A673 (cell line): ENCODE measurements around the gene RNF17. TPM values are rescaled to one million over a fixed set of nuclear protein-coding genes. Genes with fewer than 3 reads are reported as not detected.

ENCODE experiments used
- BruUV-seq: library from RNA; stranded (reverse); fragments of 400-500 nt; replicated peaks from 2 replicates; lab custom pipeline; 2021; lab: Mats Ljungman, UMichigan
- CTCF ChIA-PET: fragments of 300-600 bp; sonication (Branson Sonifier 250); formaldehyde crosslinking; loops from one replicate; lab custom pipeline; 2022; ENCODE audit warnings: antibody characterized with exemption; lab: Charles Lee
- POLR2A ChIA-PET: fragments of 300-600 bp; sonication (Branson Sonifier 250); formaldehyde crosslinking; loops from one replicate; lab custom pipeline; 2022; ENCODE audit warnings: antibody characterized with exemption; ENCODE audit not compliant: low non-redundant PET; lab: Charles Lee
- DNase-seq: peaks from one replicate; pipeline ENCODE4 v3.0.0-alpha.2; 2015; ENCODE audit warnings: low spot score
- H3K27ac ChIP-seq: fragments of 200-600 bp; sonication (generic); 2 replicates; pipeline ENCODE4 v1.5.1; 2016; ENCODE audit warnings: mixed run types, low read depth, mild to moderate bottlenecking, mixed read lengths, antibody characterized with exemption, low read length; ENCODE audit not compliant: poor library complexity, severe bottlenecking
- H3K27me3 ChIP-seq: fragments of 200-600 bp; sonication (generic); replicated peaks from 2 replicates; pipeline ENCODE4 v1.6.1; 2017; ENCODE audit warnings: mixed run types, low read depth, mild to moderate bottlenecking, mixed read lengths, antibody characterized with exemption, low read length; ENCODE audit not compliant: insufficient read depth, poor library complexity
- H3K36me3 ChIP-seq: fragments of 200-600 bp; sonication (generic); 2 replicates; pipeline ENCODE4 v1.6.1; 2016; ENCODE audit warnings: mixed run types, mild to moderate bottlenecking, mixed read lengths, antibody characterized with exemption, low read length; ENCODE audit not compliant: insufficient read depth, poor library complexity, severe bottlenecking
- H3K4me1 ChIP-seq: fragments of 200-600 bp; sonication (generic); 2 replicates; pipeline ENCODE4 v1.6.1; 2017; ENCODE audit warnings: mixed run types, mild to moderate bottlenecking, mixed read lengths, antibody characterized with exemption, low read length; ENCODE audit not compliant: insufficient read depth, poor library complexity, severe bottlenecking
- H3K4me3 ChIP-seq: fragments of 200-600 bp; sonication (generic); 2 replicates; pipeline ENCODE4 v1.5.1; 2016; ENCODE audit warnings: low read depth, mixed run types, mild to moderate bottlenecking, mixed read lengths, low read length; ENCODE audit not compliant: poor library complexity, severe bottlenecking
- H3K9me3 ChIP-seq: fragments of 200-600 bp; sonication (generic); 2 replicates; pipeline ENCODE4 v1.6.1; 2016; ENCODE audit warnings: mixed run types, low read depth, mild to moderate bottlenecking, mixed read lengths, antibody characterized with exemption, low read length; ENCODE audit not compliant: poor library complexity, severe bottlenecking
- CTCF ChIP-seq: fragments of 300-800, 200-600 bp; sonication (generic); conservative IDR thresholded peaks from 2 replicates; pipeline ENCODE4 v1.5.1; 2017; ENCODE audit warnings: low read depth, mild to moderate bottlenecking, antibody characterized with exemption, low read length, moderate library complexity, mixed read lengths
- EZH2 ChIP-seq: fragments of 200-600 bp; sonication (generic); IDR thresholded peaks from 2 replicates; pipeline ENCODE4 v1.6.1; 2017; ENCODE audit warnings: borderline replicate concordance, low read depth, mild to moderate bottlenecking, mixed read lengths, antibody characterized with exemption, low read length; ENCODE audit not compliant: poor library complexity, severe bottlenecking
- intact Hi-C: fragments of 100-400 bp; cut with micrococcal nuclease; formaldehyde crosslinking; loops from one replicate; pipeline ENCODE4 v1.10.0; 2022; ENCODE audit not compliant: unreplicated experiment
- total RNA-seq: library from RNA; stranded (reverse); gene quantifications from 2 replicates; pipeline ENCODE4 v1.2.3, GENCODE V29; 2021

RNF17 gene
- total RNA-seq, 1 experiment from 2014 or later, result not detected

GRCh38 chr13:24745516-24745860, 18.5 kb upstream of the RNF17 start:
- CTCF ChIA-PET, result no interaction called here
- H3K27me3 ChIP-seq, result peaks cover 54% of the 10 kb centered on the region
- DNase-seq, result no peak

GRCh38 chr13:24745861-24746617, 17.9 kb upstream of the RNF17 start:
- TF ChIP-seq EZH2, result peak; percentile 60
- no peak for TF ChIP-seq CTCF
- Histone ChIP-seq H3K36me3 (no peaks in the 10 kb centered on the region), H3K27ac (no peak overlapping the region), H3K9me3 (no peaks in the 10 kb centered on the region), H3K4me1 (peaks cover 18% of the 10 kb centered on the region), H3K27me3 (peaks cover 58% of the 10 kb centered on the region), H3K4me3 (peak overlapping the region; percentile 41)
- CTCF ChIA-PET, result no interaction called here
- POLR2A ChIA-PET, result no interaction called here
- intact Hi-C loops, result no loop called here
- no peak for DNase-seq
- no TSS peak for BruUV-seq

More at GRCh38 chr13:24745516-24745860, 18.5 kb upstream of the RNF17 start:
- intact Hi-C loops, result no loop called here
- no peak overlapping the region for H3K27ac ChIP-seq
- TF ChIP-seq CTCF (no peak), EZH2 (no peak)
- POLR2A ChIA-PET, result no interaction called here
- no peak overlapping the region for H3K4me3 ChIP-seq
- peaks cover 18% of the 10 kb centered on the region for H3K4me1 ChIP-seq
- H3K36me3 ChIP-seq, result no peaks in the 10 kb centered on the region
- no TSS peak for BruUV-seq
- no peaks in the 10 kb centered on the region for H3K9me3 ChIP-seq

GRCh38 chr13:24746618-24747247, 17.2 kb upstream of the RNF17 start:
- intact Hi-C loops, result no loop called here
- Histone ChIP-seq H3K27ac (no peak overlapping the region), H3K4me3 (peak overlapping the region; percentile 41), H3K27me3 (peaks cover 58% of the 10 kb centered on the region), H3K9me3 (no peaks in the 10 kb centered on the region), H3K36me3 (no peaks in the 10 kb centered on the region), H3K4me1 (peaks cover 17% of the 10 kb centered on the region)
- CTCF ChIA-PET, result no interaction called here
- BruUV-seq, result no TSS peak
- DNase-seq, result peak; percentile 42
- TF ChIP-seq CTCF (peak; percentile 51), EZH2 (peak; percentile 43)
- POLR2A ChIA-PET, result no interaction called here
